Activated T-cell treated with anti-CD3 and anti-CD28 coated beads for 4 hours (primary cell): Measurements from ENCODE around the gene DHPS.
A peak's percentile ranks its signal among the peaks of the same experiment; 100 is the strongest.

Source experiments
- DNase-seq: peaks from one replicate; pipeline ENCODE4 v3.0.0-alpha.2; 2020

DHPS gene

GRCh38 chr19:12641456-12641855 is 40.2 kb downstream of the DHPS start:
- DNase-seq, result no peak

GRCh38 chr19:12639901-12640613 is 41.6 kb downstream of the DHPS start:
- peak; percentile 78 for DNase-seq

- no peak for DNase-seq
Observed at GRCh38 chr19:12638611-12639182, 43.0 kb downstream of the DHPS start.

- no peak for DNase-seq
Observed at GRCh38 chr19:12636631-12637030, 45.0 kb downstream of the DHPS start.

GRCh38 chr19:12629215-12629614 is 52.5 kb downstream of the DHPS start:
- DNase-seq, result no peak

GRCh38 chr19:12628040-12629022 is 53.3 kb downstream of the DHPS start:
- no peak for DNase-seq

GRCh38 chr19:12626958-12627357 is 54.7 kb downstream of the DHPS start:
- no peak for DNase-seq
